ENCODE measurements around the gene ABCB1.
"Not testable (repeated sequence)": the region's sequence is repeated elsewhere in the genome, so short reads cannot be mapped to it uniquely, and the experiment has no call there.

ABCB1 gene

DNA sequence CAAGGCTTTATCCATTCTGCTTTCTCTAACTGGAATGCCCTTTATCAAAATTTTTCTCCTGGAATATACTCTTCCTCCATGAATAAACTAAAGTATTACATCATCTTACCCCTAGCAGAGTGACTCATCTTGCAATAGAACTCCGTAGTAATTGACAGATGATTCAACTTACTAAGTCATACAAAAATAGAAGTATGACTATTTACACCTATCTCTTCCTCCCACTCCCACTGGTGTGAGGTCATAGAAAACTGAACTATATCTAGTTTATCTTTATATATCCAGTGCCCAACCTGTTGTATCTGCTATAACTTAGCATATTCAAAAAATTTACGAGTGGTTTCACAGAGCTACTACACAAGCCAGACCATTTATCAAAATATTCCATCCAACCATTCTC, 26.1 kb downstream of the ABCB1 start:
- no peak for DNase-seq

DNA sequence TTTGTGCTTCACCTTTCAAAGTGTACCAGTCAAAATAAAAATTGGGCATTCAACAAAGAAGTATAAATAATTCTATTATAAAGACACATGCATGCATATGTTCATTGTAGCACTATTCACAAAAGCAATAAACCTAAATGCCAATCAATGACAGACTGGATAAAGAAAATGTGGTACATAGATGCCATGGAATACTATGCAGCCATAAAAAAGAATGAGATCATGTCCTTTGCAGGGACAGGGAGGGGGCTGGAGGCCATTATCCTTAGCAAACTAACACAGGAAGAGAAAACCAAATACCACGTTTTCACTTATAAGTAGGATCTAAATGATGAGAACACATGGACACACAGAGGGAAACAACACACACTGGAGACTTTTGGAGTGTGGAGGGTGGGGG, 28.2 kb downstream of the ABCB1 start:
- DNase-seq = not testable (repeated sequence)

DNA sequence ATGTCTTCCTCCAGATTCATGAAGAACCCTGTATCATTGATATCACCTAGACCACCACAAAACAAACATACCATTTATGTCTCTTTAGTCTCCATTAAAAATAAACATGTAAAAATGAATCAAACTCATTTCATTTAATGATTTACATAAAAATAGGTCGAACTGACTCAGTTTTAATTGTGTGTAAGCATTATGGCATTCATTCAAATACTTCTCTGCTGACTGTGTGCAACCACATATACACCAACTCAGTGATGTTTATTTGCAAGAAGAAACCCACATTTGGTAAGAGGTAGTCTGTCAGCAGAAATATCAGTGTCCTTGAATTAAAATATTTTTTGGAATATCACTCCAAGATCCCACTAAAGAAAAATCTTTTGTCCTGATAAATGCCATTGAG, 30.5 kb downstream of the ABCB1 start:
- DNase-seq = no peak

DNA sequence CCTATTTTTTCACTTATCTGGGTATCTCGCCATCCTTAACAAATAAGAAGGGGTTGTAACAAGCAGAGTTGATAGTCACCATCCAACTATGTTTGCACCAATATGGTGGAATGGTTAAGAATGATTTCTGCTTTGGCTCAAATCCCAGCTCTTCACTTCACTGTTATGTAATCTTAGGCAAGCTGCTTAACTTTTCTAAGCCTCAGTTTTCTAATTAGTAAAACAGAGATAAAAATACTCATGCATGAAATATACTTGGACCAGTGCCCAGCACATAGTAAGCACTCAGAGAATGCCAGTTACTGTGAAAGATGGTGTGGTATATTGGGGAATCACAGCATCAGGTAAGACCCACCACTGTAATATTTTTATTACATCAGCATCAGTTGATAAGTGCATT, 33.6 kb downstream of the ABCB1 start:
- no peak for DNase-seq

DNA sequence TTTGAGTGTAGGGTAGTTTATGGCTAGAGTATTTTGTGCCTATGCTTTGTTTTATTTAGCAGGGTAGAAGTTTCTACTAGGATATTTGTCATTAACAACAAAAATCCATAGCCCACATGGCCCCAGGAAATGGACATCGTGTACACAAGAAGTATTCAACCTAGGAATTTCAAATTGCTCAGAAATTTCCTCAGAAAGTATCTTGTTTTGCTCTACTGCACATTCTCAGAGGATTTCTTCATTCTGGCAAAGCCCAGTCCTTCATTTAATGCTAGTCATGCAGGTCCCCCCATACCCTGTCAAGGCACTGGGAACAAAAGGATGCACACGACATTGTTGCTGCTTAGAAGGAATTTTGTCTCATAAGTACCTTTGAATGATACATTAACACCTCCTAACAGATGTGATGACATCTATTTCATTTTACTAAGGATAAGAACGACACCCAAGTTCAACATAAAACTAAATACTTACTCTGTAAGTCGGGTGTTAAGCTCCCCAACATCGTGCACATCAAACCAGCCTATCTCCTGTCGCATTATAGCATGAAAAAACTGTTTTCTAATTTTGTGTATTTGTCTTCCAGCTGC, 34.3 kb downstream of the ABCB1 start:
- DNase-seq = no peak

DNA sequence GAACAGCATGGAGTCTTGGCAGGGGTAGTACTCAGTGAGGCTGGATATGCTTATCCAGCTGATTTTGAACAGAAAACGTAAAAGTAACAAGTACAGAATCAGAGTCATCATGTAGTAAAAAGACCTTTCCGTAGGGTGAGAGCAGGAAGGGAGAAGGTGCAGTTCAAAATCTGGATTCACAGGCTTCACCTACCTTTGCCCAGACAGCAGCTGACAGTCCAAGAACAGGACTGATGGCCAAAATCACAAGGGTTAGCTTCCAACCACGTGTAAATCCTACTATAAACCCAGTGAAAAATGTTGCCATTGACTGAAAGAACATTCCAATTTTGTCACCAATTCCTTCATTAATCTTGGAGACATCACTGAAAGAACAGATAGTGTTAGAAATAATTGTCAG, 34.8 kb downstream of the ABCB1 start:
- DNase-seq = no peak

DNA sequence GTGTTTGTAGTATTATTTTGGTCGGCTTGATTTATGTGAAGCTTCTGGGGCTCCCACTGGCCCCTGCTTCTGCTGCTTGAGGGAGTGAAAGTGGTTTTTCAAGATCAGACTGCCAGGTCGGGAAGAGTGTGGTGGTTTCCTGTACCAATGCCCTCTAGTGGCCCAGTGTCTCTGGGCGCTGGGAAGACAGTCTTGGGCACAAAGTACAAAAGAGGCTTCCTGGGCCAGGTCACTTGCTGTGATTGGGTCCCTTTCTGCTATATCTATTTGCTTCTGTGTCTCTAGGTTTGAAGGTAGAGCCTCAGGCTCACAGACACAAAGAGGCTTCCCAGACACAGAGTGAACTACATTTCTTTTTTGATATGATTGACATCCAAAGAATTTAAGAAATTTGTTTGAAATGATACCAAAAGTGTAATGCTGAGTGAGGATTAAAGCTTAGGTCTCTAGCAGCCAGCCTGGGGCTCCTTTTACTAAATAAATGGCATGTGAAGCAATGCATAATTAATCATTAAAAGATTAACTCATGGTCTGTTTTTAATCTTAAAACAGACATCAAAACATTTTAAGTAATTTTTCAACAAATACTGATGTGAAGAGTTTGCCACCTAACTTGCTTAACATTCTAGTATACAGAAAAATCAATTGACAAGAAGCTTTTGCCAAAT, 36.3 kb downstream of the ABCB1 start:
- no peak for DNase-seq

DNA sequence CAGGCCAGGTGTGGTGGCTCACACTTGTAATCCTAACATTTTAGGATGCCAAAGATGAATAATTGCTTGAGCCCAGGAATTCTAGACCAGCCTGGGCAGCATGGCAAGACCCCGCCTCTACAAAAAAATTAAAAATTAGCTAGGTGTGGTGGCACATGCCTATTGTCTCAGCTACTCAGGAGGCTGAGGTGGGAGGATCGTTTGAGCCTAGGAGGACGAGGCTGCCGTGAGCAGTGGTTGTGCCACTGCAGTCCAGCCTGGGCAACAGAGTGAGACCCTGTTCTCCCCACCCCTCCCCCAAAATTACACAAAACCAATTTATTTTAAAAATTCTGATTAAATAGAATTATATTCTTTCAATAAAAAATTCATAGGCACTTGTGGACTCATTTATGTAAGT, 39.0 kb downstream of the ABCB1 start:
- no peak for DNase-seq

DNA sequence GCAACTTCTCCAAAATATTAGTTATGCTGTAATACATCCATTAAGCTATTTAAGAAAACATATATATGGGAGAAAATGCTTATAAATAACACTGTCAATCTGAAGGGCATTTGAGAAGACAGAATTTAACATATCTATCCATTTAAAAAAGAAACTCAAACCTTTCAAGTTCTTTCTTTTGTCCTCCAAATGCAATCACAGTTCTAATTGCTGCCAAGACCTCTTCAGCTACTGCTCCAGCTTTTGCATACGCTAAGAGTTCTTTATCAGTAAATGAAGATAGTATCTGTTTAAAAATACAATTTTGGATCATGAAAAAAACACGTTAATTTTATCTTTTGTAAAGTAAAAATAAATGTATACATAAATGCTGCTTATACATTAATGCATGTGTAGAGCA, 39.6 kb downstream of the ABCB1 start:
- no peak for DNase-seq

DNA sequence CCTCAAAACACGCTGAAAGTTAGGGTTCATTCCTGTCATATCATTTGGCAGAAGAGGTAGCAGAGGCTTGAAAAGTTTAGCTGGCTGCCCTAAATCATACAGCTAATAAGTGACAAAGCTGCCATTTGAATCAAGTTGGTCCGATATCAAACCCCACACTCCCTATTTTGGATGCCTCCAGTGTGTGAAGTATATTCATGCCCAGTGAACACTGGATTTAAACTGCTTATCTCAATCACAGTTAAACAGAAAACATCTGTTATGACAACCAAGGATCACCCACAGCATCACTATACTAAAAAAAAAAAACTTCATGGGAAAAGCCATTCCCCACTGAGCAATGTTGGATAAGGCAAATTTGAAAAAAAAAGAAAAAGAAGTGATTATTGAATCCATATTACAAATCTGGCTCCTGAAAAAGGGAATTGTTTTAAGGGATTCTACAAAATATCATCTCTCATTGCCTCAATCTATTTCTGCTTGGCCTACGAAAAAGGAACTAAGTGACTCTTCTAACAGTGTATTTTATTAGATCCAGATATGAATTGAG, 48.3 kb downstream of the ABCB1 start:
- no peak for DNase-seq

DNA sequence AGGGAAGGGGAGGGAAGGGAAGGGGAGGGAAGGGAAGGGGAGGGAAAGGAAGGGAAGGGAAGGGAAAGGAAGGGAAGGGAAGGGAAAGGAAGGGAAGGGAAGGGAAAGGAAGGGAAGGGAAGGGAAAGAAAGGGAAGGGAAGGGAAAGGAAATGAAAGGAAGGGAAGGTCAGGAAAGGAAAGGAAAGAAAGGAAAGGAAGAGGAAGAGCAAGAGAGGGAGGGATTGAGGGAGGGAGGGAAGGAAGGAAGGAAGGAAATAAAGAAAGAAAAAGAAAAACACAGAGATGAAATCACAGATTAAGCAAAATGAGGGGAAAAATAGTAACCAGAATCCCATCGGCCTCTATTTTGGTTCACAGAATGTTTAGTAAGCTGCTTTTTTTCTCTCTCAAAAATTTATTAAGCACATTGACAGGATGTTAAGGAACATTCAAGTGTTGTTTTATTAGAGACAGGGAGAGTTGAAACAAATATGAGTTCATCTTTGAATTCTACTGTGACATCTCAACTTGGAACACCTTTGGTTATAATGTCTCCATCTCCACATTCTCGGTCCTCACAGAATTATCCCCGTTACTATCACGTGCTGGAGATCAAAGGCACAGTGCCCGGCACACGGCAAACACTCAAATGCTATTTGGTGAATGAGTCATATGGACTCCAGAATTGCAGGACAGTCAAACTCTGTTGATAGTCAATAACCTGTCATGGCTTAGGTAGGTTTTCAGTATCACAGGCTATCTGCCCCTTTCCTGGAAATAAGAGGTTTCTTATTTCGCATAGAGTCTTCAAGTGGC, 52.4 kb downstream of the ABCB1 start:
- DNase-seq = no peak

DNA sequence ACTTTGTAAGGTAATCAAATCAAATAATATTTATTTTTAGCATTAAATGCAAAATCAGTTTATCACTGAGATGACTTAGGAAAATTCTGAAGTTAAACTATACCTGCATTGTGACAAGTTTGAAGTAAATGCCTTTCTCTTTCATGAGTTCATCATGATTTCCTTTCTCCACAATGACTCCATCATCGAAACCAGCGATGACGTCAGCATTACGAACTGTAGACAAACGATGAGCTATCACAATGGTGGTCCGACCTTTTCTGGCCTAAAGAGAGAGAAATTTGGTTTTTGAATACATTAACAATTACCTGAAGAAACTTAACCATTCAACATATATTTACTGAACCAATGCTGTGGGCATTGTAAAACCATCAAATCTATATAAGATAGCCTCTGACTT, 54.9 kb downstream of the ABCB1 start:
- no peak for DNase-seq

DNA sequence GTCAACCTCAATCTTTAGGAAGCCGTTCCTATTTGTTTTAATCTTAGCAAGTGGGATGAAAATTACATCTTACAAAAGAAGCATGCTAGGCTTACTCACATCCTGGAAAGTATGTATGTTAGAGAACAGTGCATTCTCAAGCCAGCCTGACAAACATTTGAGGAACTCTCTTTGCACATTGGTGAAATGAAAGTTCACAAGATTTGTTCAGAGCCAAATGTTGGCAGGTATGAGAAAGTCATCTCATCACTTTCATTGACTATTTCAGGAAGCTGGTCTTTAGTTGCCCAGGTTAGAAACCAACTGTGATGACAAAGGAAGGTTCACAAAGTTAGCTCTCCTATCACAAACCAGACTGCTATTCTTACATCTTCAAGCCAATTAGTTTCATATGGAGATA, 57.1 kb downstream of the ABCB1 start:
- DNase-seq = no peak

DNA sequence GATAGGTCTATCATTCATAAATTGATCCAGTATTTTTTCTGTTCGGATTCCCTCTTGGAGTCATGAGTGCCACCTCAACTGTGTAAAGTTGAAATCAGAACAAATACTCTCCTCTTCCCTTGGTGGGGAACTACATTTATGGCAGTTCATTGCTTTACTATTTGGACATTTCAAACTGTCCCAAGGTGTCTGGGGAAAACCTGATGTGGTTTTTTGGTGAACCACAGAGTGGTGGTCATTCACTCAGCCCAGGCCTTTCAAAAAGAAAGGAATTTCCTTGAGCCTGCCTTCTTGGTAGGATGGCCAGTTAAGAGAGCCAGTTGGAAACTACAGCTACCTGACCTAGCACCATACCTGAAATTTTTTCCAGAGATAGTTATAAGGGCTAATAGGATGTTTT, 59.0 kb downstream of the ABCB1 start:
- no peak for DNase-seq

DNA sequence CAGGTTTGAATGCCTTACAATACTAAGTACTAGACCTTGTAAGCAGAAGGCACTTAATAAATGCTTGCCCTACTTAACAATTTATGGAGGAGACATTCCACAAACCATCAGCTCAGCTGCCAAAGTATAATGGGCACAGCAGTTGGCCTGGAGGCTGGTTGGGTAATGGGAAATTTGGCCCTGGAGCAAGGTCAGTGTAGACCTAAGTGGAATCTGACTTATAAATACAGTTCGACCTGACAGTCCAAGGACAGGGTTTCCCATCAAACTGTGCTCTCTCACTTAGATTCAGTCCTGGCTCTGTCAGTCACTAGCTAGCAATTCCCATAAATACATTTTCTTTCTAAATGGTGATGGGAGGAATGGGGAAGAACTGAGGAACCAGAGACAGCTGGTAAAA, 62.6 kb downstream of the ABCB1 start:
- DNase-seq = no peak

DNA sequence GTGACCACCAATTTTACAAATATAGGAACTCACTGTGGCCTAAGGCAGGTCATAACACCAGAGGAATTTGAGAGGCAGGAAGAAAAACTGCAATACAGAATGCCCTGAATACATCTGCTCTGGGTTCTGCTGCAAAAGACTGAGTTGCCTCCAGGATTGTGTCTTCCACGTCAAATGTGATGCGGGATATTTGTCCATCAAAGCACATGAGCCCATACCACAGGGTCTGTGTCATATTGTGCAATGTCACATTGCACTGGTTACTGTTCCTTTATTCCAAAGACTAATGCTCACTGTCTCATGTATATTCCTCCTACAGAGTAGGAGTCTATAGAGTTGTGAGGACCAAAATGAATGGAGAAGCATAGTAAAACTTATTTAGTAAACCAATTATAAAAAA, 66.6 kb downstream of the ABCB1 start:
- DNase-seq = no peak

DNA sequence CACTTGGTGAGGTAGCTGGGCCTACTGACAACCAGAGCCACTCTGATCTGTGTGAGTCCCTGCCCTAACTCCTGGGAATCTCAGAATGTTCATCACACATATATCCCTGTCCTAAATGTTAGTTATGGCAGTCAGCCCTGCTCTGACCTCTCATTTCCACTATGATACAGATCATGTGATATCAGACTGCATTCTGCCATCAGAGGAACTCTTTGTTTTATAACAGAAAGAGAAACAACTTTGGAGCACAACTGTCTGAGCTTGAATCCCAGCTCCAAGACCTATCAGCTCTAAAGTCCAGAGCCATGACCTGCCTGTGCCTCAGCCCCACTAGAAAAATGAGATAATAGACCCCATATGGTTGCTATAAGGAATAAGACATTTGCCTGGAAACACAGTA, 70.6 kb downstream of the ABCB1 start:
- DNase-seq = no peak

DNA sequence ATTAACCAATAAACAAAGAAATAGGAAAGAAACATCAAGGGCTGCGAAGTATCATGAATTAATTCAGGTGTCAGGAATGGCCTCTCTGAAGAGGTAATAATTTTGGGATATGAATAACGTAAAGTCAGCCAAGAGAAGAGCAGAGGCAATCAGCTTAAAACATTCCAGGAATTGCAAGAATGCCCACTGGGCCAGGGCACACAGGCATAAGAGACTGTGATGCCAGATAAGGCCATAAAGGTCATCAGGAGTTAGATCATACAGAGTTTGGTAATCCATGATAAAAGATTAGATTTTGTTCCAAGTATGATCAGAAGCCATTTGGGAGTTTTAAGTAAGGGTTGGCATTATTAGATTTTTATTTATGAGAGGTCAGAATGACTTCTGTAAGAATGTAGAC, 72.0 kb downstream of the ABCB1 start:
- no peak for DNase-seq

DNA sequence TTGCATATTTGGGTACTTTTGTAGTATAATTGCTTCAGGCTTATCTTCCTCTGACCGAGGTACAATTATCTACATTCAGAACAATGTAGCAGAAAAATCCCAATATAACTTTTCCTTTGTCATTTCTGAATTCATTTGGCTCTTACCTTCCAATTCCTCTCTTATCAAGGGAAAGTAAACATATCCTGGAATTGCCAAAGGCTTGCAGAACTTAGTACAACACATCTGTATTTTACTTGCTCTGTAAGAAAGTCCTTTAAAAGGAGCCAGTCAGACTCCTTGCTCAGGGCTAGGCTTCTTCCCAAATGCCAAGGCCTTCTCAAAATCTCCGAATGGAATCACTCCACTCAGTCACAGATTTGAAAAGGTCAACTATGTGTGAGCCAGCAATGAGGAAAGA, 81.9 kb downstream of the ABCB1 start:
- no peak for DNase-seq

DNA sequence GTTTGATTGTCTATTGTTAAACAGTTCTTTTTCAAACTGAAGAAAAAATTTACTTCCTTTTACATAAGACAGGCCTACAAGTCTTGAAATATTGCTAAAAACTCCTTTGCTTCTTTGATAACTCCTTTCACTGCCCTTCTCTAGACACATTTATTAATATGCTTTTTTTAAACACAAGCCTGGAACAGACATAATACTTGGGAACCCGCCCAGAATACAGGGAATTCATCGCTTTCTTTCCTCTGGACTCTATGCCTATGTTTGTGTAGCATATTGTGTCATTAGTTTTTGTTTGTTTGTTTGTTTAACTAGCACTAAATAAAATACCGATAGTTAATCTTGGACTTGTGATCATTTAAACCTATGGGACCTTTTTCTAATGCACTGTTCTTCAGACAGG, 82.8 kb downstream of the ABCB1 start:
- no peak for DNase-seq

DNA sequence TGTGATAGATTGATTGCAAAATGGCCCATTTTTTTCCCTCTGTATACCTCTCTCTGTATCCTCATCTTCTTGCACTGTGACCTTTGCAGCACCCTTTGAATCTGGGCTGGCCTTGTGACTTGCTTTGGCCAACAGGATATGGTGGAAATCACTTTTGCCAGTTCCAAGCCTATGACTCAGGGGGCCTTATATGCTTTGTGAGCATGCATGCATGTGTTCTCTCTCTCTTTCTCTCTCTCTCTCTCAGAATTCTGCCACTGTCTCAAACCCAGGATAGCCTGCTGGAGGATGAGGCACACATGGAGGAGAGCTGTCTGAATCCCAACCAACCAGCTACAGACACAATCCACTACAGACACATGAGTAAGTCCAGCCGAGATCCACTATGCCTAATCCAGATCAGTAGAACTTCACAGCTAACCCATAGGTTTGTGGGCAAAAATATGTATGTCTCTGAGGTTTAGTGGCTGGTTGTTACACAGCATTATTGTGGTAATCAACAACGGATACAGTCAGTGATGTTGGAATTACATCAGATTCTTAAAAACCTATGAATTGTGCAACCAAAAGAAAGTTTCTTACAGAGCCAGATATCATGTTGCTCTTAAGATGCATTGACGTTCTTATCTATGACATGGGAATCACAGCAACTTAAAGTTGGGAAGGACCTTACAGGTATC, 83.4 kb downstream of the ABCB1 start:
- DNase-seq = no peak

DNA sequence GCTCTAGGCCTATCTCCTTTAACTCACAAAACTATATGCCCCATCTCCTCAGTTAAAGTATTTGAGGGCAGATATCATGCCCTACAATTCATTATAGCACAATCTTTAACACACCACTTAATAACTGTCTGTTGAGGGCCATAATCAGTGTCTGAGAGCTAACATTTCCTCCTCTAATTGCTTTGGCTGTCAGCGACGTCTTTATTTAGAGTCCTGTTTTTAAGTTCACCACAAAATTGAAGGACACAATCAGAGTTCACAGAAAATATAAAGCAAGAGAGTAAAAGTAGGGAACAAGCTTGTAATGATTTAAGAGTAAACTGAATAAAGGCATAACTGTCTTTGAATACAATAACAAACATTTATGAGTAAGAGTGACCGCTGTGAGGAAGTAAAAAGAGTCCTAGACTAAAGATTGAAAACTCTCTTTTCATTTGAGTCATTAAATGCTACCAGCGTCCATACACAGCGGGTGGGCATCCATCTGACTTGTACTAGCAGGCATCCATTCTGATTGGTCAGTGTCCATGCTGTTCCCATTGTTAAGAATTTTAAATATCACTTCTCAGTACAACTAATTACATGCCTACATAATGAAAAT, 86.8 kb downstream of the ABCB1 start:
- DNase-seq = no peak

DNA sequence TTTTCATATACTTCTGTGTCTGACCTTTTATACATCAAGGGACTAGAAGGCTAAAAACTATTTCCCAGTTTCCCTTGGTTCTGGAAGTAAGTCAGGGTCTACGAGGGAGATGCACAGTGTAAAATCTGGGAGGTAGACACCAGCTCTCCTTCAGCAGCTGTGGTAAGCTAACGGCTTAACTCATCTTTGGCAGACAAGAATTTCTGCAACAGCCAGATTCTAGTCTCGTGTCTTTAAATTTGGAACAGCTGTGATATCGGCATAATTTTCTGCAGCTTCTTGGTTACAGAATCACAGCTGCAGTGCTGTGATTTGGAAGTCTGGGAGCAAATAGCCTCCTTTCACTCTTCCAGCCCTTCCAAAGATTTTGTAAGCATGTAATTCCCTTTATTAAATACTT, 87.8 kb downstream of the ABCB1 start:
- no peak for DNase-seq
